Transverse colon (tissue), 3 donors: ENCODE measurements around the gene PHPT1.

Experiments used
- POLR2A ChIP-seq: fragments of 450-650 bp; IDR thresholded peaks from one replicate; pipeline ENCODE4 v1.6.1; 2016; ENCODE audit warnings: antibody characterized with exemption, mild to moderate bottlenecking, moderate library complexity
- TF ChIP-seq, protein P1 (sequence below), 5 experiments: fragments of 200-600 bp in 3 of 5; fragments of 450-650 bp in 2 of 5; sonication (generic) in 3 of 5; IDR thresholded peaks; 1 replicate in 2 of 5; 2 replicates in 3 of 5; pipeline ENCODE4 v1.5.1; 2016 to 2017; ENCODE audit warnings: antibody characterized with exemption in 5 of 5, inconsistent platforms in 3 of 5, mild to moderate bottlenecking in 2 of 5, moderate library complexity in 1 of 5

DNA sequence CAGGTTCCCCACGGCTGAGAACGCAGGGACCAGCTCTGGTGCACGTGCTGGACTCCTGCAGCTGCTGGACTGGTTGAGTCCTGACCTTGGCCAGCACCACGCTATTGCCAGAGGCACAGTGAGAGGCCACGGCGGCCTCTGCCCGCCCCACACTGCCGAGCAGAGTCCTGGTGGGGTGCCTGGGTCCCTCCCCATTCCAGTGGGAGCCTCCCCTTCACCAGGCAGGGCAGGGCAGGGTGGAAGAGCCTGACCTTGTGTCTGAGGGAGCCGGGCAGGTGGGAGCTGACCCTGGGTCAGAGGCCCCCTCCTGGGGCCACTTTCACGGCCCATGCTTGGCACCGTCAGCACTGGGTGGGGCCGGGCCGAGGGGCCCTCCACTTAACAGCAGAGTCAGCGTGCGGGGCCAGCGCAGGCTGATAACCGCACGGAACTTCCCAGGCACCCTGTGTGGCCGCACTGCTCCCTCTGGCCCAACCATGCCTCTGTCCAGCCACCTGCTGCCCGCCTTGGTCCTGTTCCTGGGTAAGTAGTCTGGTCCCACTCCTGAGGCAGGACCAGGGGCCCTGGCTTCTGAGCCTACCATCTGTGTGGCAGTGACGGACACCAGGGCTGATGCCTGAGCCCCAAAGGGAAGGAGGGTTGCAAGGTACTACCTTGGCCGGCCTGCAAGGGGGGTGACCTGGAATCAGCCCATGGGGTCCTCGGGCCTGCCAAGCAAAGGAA, 2.9 kb downstream of the PHPT1 start, which contains the start of gene MAMDC4:
- TF ChIP-seq, protein P1, sequence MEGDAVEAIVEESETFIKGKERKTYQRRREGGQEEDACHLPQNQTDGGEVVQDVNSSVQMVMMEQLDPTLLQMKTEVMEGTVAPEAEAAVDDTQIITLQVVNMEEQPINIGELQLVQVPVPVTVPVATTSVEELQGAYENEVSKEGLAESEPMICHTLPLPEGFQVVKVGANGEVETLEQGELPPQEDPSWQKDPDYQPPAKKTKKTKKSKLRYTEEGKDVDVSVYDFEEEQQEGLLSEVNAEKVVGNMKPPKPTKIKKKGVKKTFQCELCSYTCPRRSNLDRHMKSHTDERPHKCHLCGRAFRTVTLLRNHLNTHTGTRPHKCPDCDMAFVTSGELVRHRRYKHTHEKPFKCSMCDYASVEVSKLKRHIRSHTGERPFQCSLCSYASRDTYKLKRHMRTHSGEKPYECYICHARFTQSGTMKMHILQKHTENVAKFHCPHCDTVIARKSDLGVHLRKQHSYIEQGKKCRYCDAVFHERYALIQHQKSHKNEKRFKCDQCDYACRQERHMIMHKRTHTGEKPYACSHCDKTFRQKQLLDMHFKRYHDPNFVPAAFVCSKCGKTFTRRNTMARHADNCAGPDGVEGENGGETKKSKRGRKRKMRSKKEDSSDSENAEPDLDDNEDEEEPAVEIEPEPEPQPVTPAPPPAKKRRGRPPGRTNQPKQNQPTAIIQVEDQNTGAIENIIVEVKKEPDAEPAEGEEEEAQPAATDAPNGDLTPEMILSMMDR (IDR thresholded peaks at IDR 0.05), result no peak
- no peak for TF ChIP-seq POLR2A
